IPS-20b (cell line): ENCODE measurements around the gene CHST13.

ENCODE experiments used
- H3K27ac ChIP-seq: one replicate; pipeline ENCODE4 v1.5.1; 2013; ENCODE audit warnings: low read length
- H3K27me3 ChIP-seq: 2 replicates; pipeline ENCODE4 v1.6.1; 2013; ENCODE audit warnings: mild to moderate bottlenecking, low read length, inconsistent platforms; ENCODE audit not compliant: insufficient read depth
- H3K36me3 ChIP-seq: 2 replicates; pipeline ENCODE4 v1.6.1; 2013; ENCODE audit warnings: low read depth, mild to moderate bottlenecking, inconsistent platforms, low read length, moderate library complexity; ENCODE audit not compliant: insufficient read depth
- H3K4me1 ChIP-seq: 2 replicates; pipeline ENCODE4 v1.6.1; 2013; ENCODE audit warnings: mild to moderate bottlenecking, control low read depth, inconsistent platforms, low read length, moderate library complexity; ENCODE audit not compliant: insufficient read depth
- H3K4me3 ChIP-seq: 2 replicates; pipeline ENCODE4 v1.5.1; 2013; ENCODE audit warnings: mild to moderate bottlenecking, low read length, inconsistent platforms
- H3K9ac ChIP-seq: 2 replicates; pipeline ENCODE4 v1.6.1; 2013; ENCODE audit warnings: low read depth, mild to moderate bottlenecking, inconsistent platforms, low read length, moderate library complexity
- H3K9me3 ChIP-seq: 2 replicates; pipeline ENCODE4 v1.6.1; 2013; ENCODE audit warnings: mild to moderate bottlenecking, low read depth, low read length, inconsistent platforms; ENCODE audit not compliant: insufficient read depth

The CHST13 gene

GRCh38 chr3:126523745-126524428, at the start of gene CHST13:
Gene CHST13 (plus strand): TSS chr3:126524155. CDS start chr3:126524333, 178 bp downstream.
- Histone ChIP-seq H3K36me3 (no peaks in the 10 kb centered on the region), H3K9ac (peak within 1 kb of the TSS; percentile 59; the same call in 1 of the 2 replicates), H3K27me3 (peaks cover 34% of the 10 kb centered on the region), H3K9me3 (no peaks in the 10 kb centered on the region), H3K4me1 (no peaks in the 10 kb centered on the region), H3K4me3 (peak within 1 kb of the TSS; percentile 77; the same call in 1 of the 2 replicates), H3K27ac (no peak within 1 kb of the TSS)

- Histone ChIP-seq H3K4me1 (peaks cover 8% of the 10 kb centered on the region), H3K27ac (no peak overlapping the region), H3K4me3 (peak overlapping the region; percentile 86), H3K9me3 (no peaks in the 10 kb centered on the region), H3K36me3 (peaks cover 37% of the 10 kb centered on the region), H3K9ac (peak overlapping the region; percentile 73; the same call in 1 of the 2 replicates), H3K27me3 (no peaks in the 10 kb centered on the region)
Observed at GRCh38 chr3:126474498-126475412, 49.2 kb upstream of the CHST13 start.

- no peaks in the 10 kb centered on the region for H3K27me3 ChIP-seq
- H3K9me3 ChIP-seq: no peaks in the 10 kb centered on the region
- peak within 1 kb of the TSS; percentile 81; the same call in 1 of the 2 replicates for H3K9ac ChIP-seq
- no peak within 1 kb of the TSS for H3K27ac ChIP-seq
- peak within 1 kb of the TSS; percentile 88 for H3K4me3 ChIP-seq
- peaks cover 8% of the 10 kb centered on the region for H3K4me1 ChIP-seq
- H3K36me3 ChIP-seq: peaks cover 29% of the 10 kb centered on the region
Observed at GRCh38 chr3:126475413-126476114, 48.4 kb upstream of the CHST13 start, which contains the start of gene ZXDC. Gene ZXDC (minus strand): TSS chr3:126475891. CDS start chr3:126475865, 26 bp downstream.

- H3K36me3 ChIP-seq: peaks cover 21% of the 10 kb centered on the region
- H3K9ac ChIP-seq: peak overlapping the region; percentile 81; the same call in 1 of the 2 replicates
- peaks cover 8% of the 10 kb centered on the region for H3K4me1 ChIP-seq
- H3K4me3 ChIP-seq: peak overlapping the region; percentile 88
- H3K9me3 ChIP-seq: no peaks in the 10 kb centered on the region
- H3K27ac ChIP-seq: no peak overlapping the region
- H3K27me3 ChIP-seq: no peaks in the 10 kb centered on the region
Observed at GRCh38 chr3:126476166-126477060, 47.5 kb upstream of the CHST13 start.

GRCh38 chr3:126477061-126477380, 46.9 kb upstream of the CHST13 start:
- H3K27ac ChIP-seq: no peak overlapping the region
- H3K9me3 ChIP-seq: no peaks in the 10 kb centered on the region
- no peak overlapping the region for H3K4me3 ChIP-seq
- H3K27me3 ChIP-seq: no peaks in the 10 kb centered on the region
- peaks cover 15% of the 10 kb centered on the region for H3K36me3 ChIP-seq
- H3K4me1 ChIP-seq: peaks cover 8% of the 10 kb centered on the region
- no peak overlapping the region for H3K9ac ChIP-seq

GRCh38 chr3:126478581-126479310, 45.2 kb upstream of the CHST13 start:
- Histone ChIP-seq H3K27ac (no peak overlapping the region), H3K4me1 (peaks cover 2% of the 10 kb centered on the region; the same call in 1 of the 2 replicates)

GRCh38 chr3:126479642-126480041, 44.3 kb upstream of the CHST13 start:
- no peak overlapping the region for H3K4me3 ChIP-seq

More at GRCh38 chr3:126478581-126479310, 45.2 kb upstream of the CHST13 start:
- no peak overlapping the region for H3K4me3 ChIP-seq
- no peaks in the 10 kb centered on the region for H3K27me3 ChIP-seq
- H3K9me3 ChIP-seq: no peaks in the 10 kb centered on the region
- H3K9ac ChIP-seq: no peak overlapping the region
- no peaks in the 10 kb centered on the region for H3K36me3 ChIP-seq

GRCh38 chr3:126480206-126480605, 43.7 kb upstream of the CHST13 start:
- H3K36me3 ChIP-seq: no peaks in the 10 kb centered on the region

More at GRCh38 chr3:126479642-126480041, 44.3 kb upstream of the CHST13 start:
- Histone ChIP-seq H3K9ac (no peak overlapping the region), H3K9me3 (no peaks in the 10 kb centered on the region), H3K36me3 (no peaks in the 10 kb centered on the region), H3K27ac (no peak overlapping the region), H3K27me3 (no peaks in the 10 kb centered on the region), H3K4me1 (peaks cover 6% of the 10 kb centered on the region)

GRCh38 chr3:126480861-126481260, 43.1 kb upstream of the CHST13 start:
- Histone ChIP-seq H3K4me1 (peaks cover 18% of the 10 kb centered on the region), H3K9me3 (no peaks in the 10 kb centered on the region), H3K4me3 (no peak overlapping the region), H3K27me3 (no peaks in the 10 kb centered on the region), H3K36me3 (no peaks in the 10 kb centered on the region), H3K9ac (no peak overlapping the region), H3K27ac (no peak overlapping the region)

More at GRCh38 chr3:126480206-126480605, 43.7 kb upstream of the CHST13 start:
- H3K27me3 ChIP-seq: no peaks in the 10 kb centered on the region
- no peak overlapping the region for H3K27ac ChIP-seq
- peaks cover 12% of the 10 kb centered on the region for H3K4me1 ChIP-seq
- no peaks in the 10 kb centered on the region for H3K9me3 ChIP-seq
- H3K4me3 ChIP-seq: no peak overlapping the region
- H3K9ac ChIP-seq: no peak overlapping the region

GRCh38 chr3:126481808-126482502, 42.0 kb upstream of the CHST13 start:
- H3K4me1 ChIP-seq: peaks cover 18% of the 10 kb centered on the region
- H3K27me3 ChIP-seq: no peaks in the 10 kb centered on the region
- no peak overlapping the region for H3K9ac ChIP-seq
- no peaks in the 10 kb centered on the region for H3K36me3 ChIP-seq
- no peak overlapping the region for H3K4me3 ChIP-seq
- H3K27ac ChIP-seq: no peak overlapping the region
- no peaks in the 10 kb centered on the region for H3K9me3 ChIP-seq
